H9 (cell line): ENCODE results near the gene TMEM170B. TPM values are rescaled to one million over a fixed set of nuclear protein-coding genes. Genes with fewer than 3 reads are reported as not detected.

Source experiments
- DNase-seq: peaks from one replicate; pipeline ENCODE4 v3.0.0-alpha.2; 2017
- H2AFZ ChIP-seq: one replicate; pipeline ENCODE4 v1.6.1; 2013; ENCODE audit warnings: mild to moderate bottlenecking, low read length, control low read depth, moderate library complexity
- H2AK5ac ChIP-seq: 2 replicates; pipeline ENCODE4 v1.6.1; 2013; ENCODE audit warnings: low read length, control low read depth, mixed read lengths; ENCODE audit not compliant: insufficient read length
- H2BK120ac ChIP-seq: one replicate; pipeline ENCODE4 v1.6.1; 2013; ENCODE audit warnings: low read depth, mild to moderate bottlenecking, low read length, control low read depth, inconsistent platforms; ENCODE audit not compliant: poor library complexity, severe bottlenecking
- H2BK12ac ChIP-seq: 2 replicates; pipeline ENCODE4 v1.6.1; 2013; ENCODE audit warnings: low read length, control low read depth, mixed read lengths, low read depth; ENCODE audit not compliant: insufficient read length
- H2BK15ac ChIP-seq: 2 replicates; pipeline ENCODE4 v1.6.1; 2013; ENCODE audit warnings: low read depth, low read length, control low read depth
- H2BK20ac ChIP-seq: one replicate; pipeline ENCODE4 v1.6.1; 2013; ENCODE audit warnings: low read depth, mild to moderate bottlenecking, low read length, control low read depth, inconsistent platforms; ENCODE audit not compliant: poor library complexity, severe bottlenecking
- H2BK5ac ChIP-seq: 2 replicates; pipeline ENCODE4 v1.6.1; 2013; ENCODE audit warnings: low read length, control low read depth, mixed read lengths; ENCODE audit not compliant: insufficient read length
- H3K14ac ChIP-seq: 2 replicates; pipeline ENCODE4 v1.6.1; 2013; ENCODE audit warnings: low read length, control low read depth; ENCODE audit not compliant: insufficient read depth
- H3K18ac ChIP-seq: 2 replicates; pipeline ENCODE4 v1.6.1; 2013; ENCODE audit warnings: low read depth, mild to moderate bottlenecking, mixed read lengths, low read length, control low read depth; ENCODE audit not compliant: insufficient read length
- H3K23ac ChIP-seq: 2 replicates; pipeline ENCODE4 v1.6.1; 2013; ENCODE audit warnings: low read length, control low read depth, mixed read lengths, low read depth; ENCODE audit not compliant: insufficient read length
- H3K23me2 ChIP-seq: 2 replicates; pipeline ENCODE4 v1.6.1; 2013; ENCODE audit warnings: low read depth, mild to moderate bottlenecking, mixed read lengths, low read length, control low read depth; ENCODE audit not compliant: insufficient read length, poor library complexity, severe bottlenecking
- H3K27ac ChIP-seq: 2 replicates; pipeline ENCODE4 v1.5.1; 2013; ENCODE audit warnings: low read length, control low read depth, mixed read lengths, low read depth; ENCODE audit not compliant: insufficient read length
- H3K27me3 ChIP-seq: 2 replicates; pipeline ENCODE4 v1.6.1; 2013; ENCODE audit warnings: low read length, control low read depth, inconsistent platforms; ENCODE audit not compliant: insufficient read depth
- H3K4ac ChIP-seq: 2 replicates; pipeline ENCODE4 v1.6.1; 2013; ENCODE audit warnings: low read depth, mild to moderate bottlenecking, control low read depth, inconsistent platforms, low read length, moderate library complexity
- H3K4me1 ChIP-seq: 2 replicates; pipeline ENCODE4 v1.6.1; 2013; ENCODE audit warnings: low read length, control low read depth, inconsistent platforms; ENCODE audit not compliant: insufficient read depth
- H3K4me2 ChIP-seq: 2 replicates; pipeline ENCODE4 v1.6.1; 2013; ENCODE audit warnings: low read length, control low read depth, mixed read lengths; ENCODE audit not compliant: insufficient read length, insufficient read depth
- H3K56ac ChIP-seq: 2 replicates; pipeline ENCODE4 v1.6.1; 2013; ENCODE audit warnings: low read depth, mild to moderate bottlenecking, mixed read lengths, low read length, control low read depth; ENCODE audit not compliant: insufficient read length
- H3K79me1 ChIP-seq: 2 replicates; pipeline ENCODE4 v1.6.1; 2013; ENCODE audit warnings: low read depth, mild to moderate bottlenecking, moderate library complexity, low read length, control low read depth, inconsistent platforms; ENCODE audit not compliant: insufficient read depth, poor library complexity, severe bottlenecking
- H3K79me2 ChIP-seq: 2 replicates; pipeline ENCODE4 v1.6.1; 2013; ENCODE audit warnings: low read length, control low read depth, inconsistent platforms; ENCODE audit not compliant: insufficient read depth
- H3K9ac ChIP-seq: 2 replicates; pipeline ENCODE4 v1.6.1; 2013; ENCODE audit warnings: low read length, control low read depth, mixed read lengths; ENCODE audit not compliant: insufficient read length; ENCODE audit errors: extremely low read depth
- H3K9me3 ChIP-seq: one replicate; pipeline ENCODE4 v1.6.1; 2013; ENCODE audit warnings: low read depth, low read length, inconsistent platforms; ENCODE audit not compliant: control insufficient read depth
- H3T11ph ChIP-seq: one replicate; pipeline ENCODE4 v1.6.1; 2013; ENCODE audit warnings: mild to moderate bottlenecking, low read length, control low read depth, inconsistent platforms
- H4K20me1 ChIP-seq: one replicate; pipeline ENCODE4 v1.6.1; 2013; ENCODE audit not compliant: control insufficient read depth, insufficient read length, insufficient read depth
- H4K5ac ChIP-seq: 2 replicates; pipeline ENCODE4 v1.6.1; 2013; ENCODE audit warnings: low read depth, mild to moderate bottlenecking, mixed read lengths, low read length, control low read depth; ENCODE audit not compliant: insufficient read length
- H4K8ac ChIP-seq: replicated peaks from 2 replicates; pipeline ENCODE4 v1.6.1; 2013; ENCODE audit warnings: low read length, control low read depth, mixed read lengths, low read depth; ENCODE audit not compliant: insufficient read length
- H4K91ac ChIP-seq: 2 replicates; pipeline ENCODE4 v1.6.1; 2013; ENCODE audit warnings: low read depth, mild to moderate bottlenecking, moderate library complexity, mixed read lengths, low read length, control low read depth; ENCODE audit not compliant: insufficient read length
- H3K27ac Mint-ChIP-seq, 3 experiments: 2 replicates in 2 of 3; 3 replicates in 1 of 3; pipeline ENCODE4 v1.8.0; 2020 to 2021; ENCODE audit warnings: mixed read lengths in 3 of 3, mild to moderate bottlenecking in 1 of 3, moderate library complexity in 1 of 3
- H3K27me3 Mint-ChIP-seq: 2 replicates; pipeline ENCODE4 v1.8.0; 2021; ENCODE audit warnings: low read depth, mild to moderate bottlenecking, moderate library complexity, mixed read lengths
- H3K36me3 Mint-ChIP-seq, 3 experiments: 2 replicates in 2 of 3; 3 replicates in 1 of 3; pipeline ENCODE4 v1.8.0; 2020 to 2021; ENCODE audit warnings: low read depth in 3 of 3, mixed read lengths in 3 of 3; ENCODE audit not compliant: insufficient read depth in 1 of 3
- H3K4me1 Mint-ChIP-seq, 2 experiments: 2 replicates each; pipeline ENCODE4 v1.8.0; 2020; ENCODE audit warnings: mixed read lengths in 2 of 2
- H3K4me3 Mint-ChIP-seq, 2 experiments: 2 replicates in 1 of 2; 3 replicates in 1 of 2; pipeline ENCODE4 v1.8.0; 2020 to 2021; ENCODE audit warnings: mild to moderate bottlenecking in 2 of 2, mixed read lengths in 2 of 2, moderate library complexity in 1 of 2
- H3K9me3 Mint-ChIP-seq, 2 experiments: 2 replicates in 1 of 2; 3 replicates in 1 of 2; pipeline ENCODE4 v1.8.0; 2020; ENCODE audit warnings: mild to moderate bottlenecking in 2 of 2, mixed read lengths in 2 of 2, moderate library complexity in 1 of 2
- CTCF ChIP-seq: fragments of 200-600 bp; sonication (generic); conservative IDR thresholded peaks from 3 replicates; pipeline ENCODE4 v1.8.0; 2021; ENCODE audit warnings: antibody characterized with exemption, mild to moderate bottlenecking
- WGBS: extraction: QIAGEN DNeasy Blood & Tissue Kit; methylation state at CpG from one replicate; pipeline ENCODE4 v1.1.7; 2013; ENCODE audit warnings: missing lambda C conversion rate, low lambda C conversion rate, mixed read lengths; ENCODE audit not compliant: insufficient read length; ENCODE audit errors: extremely low coverage; 5-methylcytosine and 5-hydroxymethylcytosine counted together
- total RNA-seq: library from RNA; stranded (reverse); gene quantifications from 2 replicates; pipeline ENCODE4 v1.2.1, GENCODE V29; 2021

Gene TMEM170B
- total RNA-seq, 1 experiment from 2014 or later, result 2.9 TPM

DNA sequence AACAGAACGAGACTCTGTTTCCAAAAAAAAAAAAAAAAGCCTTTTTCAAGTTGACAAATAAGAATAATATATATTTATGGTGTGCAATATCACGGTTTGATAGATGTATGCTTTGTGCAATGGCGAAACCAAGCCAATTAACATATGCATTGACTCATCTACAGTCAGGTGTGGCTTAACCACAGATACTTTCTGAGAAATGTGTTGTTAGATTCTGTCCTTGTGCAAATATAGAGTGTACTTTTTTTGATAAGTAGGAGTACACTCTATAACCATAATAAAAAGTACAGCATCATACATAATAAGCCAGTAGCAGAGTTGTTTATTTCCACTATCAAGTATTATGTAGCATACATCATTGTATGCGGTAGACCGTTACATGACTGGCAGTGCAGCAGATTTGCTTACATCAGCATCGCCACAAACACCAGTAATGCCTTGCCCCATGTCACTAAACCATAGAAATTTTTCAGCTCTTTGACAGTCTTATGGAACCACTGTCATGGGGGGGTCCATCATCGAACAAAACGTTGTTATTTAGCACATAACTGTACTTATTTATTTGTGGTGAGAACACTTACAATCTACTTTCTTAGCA lies 59.2 kb downstream of the TMEM170B start:
- no peak overlapping the region for H3K9ac ChIP-seq
- no CpG with 5 or more reads among the region's 8 CpGs for WGBS

More for the DNA sequence above, 59.2 kb downstream of the TMEM170B start:
- Histone ChIP-seq H4K91ac (no peak overlapping the region), H2BK15ac (no peak overlapping the region), H2BK120ac (no peak overlapping the region), H3K4me2 (no peak overlapping the region), H2BK5ac (no peak overlapping the region), H3T11ph (no peak overlapping the region), H2BK20ac (no peak overlapping the region), H4K20me1 (no peaks in the 10 kb centered on the region), H3K9me3 (no peaks in the 10 kb centered on the region), H3K18ac (no peak overlapping the region), H4K5ac (no peak overlapping the region), H2AK5ac (no peak overlapping the region), H3K79me2 (no peaks in the 10 kb centered on the region), H3K14ac (no peak overlapping the region), H3K4me1 (no peaks in the 10 kb centered on the region; the same call in 1 of the 2 replicates), H3K4ac (no peak overlapping the region), H2BK12ac (no peak overlapping the region), H3K56ac (no peak overlapping the region), H3K23me2 (no peaks in the 10 kb centered on the region), H3K27ac (no peak overlapping the region), H4K8ac (no peak overlapping the region), H3K79me1 (no peaks in the 10 kb centered on the region), H3K23ac (no peak overlapping the region), H2AFZ (no peak overlapping the region), H3K27me3 (no peaks in the 10 kb centered on the region)
- peaks cover 0 to under 1% of the 10 kb centered on the region in 2 experiments; a peak in 4 of 5 replicates for H3K9me3 Mint-ChIP-seq
- no peaks in the 10 kb centered on the region; a peak in 1 of 7 replicates for H3K36me3 Mint-ChIP-seq
- peaks cover 11 to 16% of the 10 kb centered on the region in 2 experiments for H3K4me1 Mint-ChIP-seq
- no peak overlapping the region for H3K4me3 Mint-ChIP-seq
- no peak overlapping the region for H3K27ac Mint-ChIP-seq
- peaks cover 1% of the 10 kb centered on the region for H3K27me3 Mint-ChIP-seq
- no peak for TF ChIP-seq CTCF
- no peak for DNase-seq
